ENCODE data around the gene ZBTB4.

- no peak for TF ChIP-seq ZNF124 (CRISPR knock-in tag; IDR thresholded peaks at IDR 0.05)
- TF ChIP-seq, protein P1, sequence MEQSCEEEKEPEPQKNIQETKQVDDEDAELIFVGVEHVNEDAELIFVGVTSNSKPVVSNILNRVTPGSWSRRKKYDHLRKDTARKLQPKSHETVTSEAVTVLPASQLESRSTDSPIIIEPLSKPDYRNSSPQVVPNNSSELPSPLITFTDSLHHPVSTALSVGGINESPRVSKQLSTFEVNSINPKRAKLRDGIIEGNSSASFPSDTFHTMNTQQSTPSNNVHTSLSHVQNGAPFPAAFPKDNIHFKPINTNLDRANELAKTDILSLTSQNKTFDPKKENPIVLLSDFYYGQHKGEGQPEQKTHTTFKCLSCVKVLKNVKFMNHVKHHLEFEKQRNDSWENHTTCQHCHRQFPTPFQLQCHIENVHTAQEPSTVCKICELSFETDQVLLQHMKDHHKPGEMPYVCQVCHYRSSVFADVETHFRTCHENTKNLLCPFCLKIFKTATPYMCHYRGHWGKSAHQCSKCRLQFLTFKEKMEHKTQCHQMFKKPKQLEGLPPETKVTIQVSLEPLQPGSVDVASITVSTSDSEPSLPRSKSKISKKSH (CRISPR knock-in tag; IDR thresholded peaks at IDR 0.05) = no peak
These were observed 3.5 kb downstream of the ZBTB4 start for GRCh38 chr17:7475764-7476422.
